ENCODE results near the gene CD200R1L.

CD200R1L gene

DNA sequence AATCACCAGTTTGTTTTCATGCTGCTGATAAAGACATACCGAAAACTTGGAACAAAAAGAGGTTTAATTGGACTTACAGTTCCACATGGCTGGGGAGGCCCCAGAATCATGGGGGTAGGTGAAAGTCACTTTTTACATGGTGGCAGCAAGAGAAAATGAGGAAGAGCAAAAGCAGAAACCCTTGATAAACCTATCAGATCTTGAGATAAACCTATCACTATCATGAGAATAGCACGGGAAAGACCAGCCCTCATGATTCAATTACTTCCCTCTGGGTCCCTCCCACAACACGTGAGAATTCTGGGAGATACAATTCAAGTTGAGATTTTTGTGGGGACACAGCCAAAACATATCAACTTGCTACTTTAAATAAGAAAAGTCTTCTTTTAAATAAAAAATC lies 28.9 kb downstream of the CD200R1L start:
- no peak for DNase-seq

DNA sequence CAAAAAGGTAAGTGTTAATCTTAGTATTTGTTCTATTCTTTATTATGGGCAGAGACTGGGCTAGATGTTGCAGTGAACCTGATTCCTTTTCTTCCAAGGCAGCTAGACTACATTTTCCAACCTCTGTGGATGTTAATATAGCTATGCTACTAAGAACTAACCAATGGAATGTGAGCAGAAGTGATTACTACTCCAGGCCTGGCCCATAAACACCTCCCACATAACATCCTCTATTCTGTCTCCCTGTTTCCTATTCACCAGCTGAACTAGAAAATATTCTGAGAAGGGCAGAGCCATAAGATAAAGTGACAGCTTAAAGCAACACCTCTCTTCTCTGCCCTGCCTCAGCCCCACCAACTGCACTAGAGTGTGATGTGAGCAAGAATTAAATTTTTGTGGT lies 29.4 kb downstream of the CD200R1L start:
- no peak for DNase-seq

DNA sequence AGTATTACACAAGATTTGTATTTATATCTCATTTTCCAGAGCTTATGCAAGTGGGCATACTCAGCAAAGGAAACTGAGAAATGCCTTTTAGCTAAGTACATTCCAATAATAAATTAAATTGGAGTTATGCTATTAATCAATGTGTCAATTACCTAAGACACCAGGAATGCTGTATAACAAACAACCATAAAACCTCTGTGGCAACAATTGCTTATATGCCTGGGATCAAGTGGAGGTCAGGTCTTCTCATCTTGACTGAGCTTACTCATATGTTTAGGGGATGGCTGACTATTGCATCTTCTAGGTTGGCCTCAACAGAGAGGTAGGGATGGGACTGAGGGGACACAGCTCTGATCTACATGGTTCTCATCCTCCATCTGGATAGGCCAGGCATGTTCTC lies 30.7 kb downstream of the CD200R1L start:
- no peak for DNase-seq

DNA sequence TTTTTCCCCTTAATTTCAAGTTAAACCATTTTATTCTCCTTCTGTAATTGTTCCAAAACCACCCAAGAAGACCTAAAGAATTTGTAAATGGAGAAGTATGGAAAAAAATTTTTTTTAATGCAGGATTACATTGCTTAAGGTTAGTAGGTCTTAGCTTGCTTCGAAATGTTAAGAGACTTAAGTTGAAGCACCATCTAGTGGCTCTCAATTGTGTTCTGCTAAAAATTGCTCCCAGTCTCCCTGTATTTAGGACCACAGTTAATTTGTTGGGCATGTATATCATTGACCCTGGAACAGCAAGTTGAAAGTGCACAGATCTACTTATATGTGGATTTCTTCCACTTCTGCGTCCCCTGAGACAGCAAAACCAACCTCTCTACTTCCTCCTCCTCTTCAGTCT lies 32.4 kb downstream of the CD200R1L start:
- no peak for DNase-seq

DNA sequence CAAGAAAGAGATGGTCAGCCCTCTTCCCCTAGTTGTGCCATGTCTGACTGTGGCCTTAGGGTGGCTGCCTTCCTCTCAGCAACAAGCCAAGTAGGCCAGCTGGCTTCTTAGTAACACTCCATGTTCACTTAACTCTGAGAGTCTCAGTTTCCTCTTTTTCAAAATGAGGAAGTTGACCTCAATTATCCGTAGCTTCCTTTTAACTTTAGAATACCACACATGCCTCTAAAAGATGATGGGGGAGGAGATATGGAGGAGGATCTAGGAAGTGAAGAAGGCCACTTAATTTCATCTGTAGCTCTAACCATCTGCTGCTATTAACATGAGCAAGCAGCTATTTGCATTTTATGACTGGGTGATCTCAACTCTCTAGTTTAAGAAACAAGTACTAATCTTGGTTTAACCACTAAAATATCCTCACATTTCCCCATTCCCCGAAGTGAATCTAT lies 32.9 kb downstream of the CD200R1L start:
- no peak for DNase-seq

DNA sequence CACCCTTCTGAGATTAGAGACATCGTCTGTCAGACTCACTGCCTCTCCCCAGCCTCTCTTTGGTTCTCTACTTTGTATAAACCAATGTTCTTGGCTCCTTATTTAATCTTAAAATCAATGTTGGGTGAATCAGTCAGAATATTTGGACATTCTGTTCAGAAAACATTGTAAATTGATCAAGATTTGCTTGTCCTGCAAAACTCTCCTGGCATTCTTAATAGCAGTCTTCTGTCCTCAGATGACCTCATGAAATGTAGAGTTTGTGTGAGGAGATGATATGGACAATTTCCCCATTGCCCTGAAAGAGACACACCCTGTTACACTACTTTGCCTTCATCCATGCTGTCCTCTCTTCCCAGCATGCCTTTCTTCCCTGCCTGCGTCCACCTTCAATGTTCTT lies 33.6 kb downstream of the CD200R1L start:
- DNase-seq: no peak

DNA sequence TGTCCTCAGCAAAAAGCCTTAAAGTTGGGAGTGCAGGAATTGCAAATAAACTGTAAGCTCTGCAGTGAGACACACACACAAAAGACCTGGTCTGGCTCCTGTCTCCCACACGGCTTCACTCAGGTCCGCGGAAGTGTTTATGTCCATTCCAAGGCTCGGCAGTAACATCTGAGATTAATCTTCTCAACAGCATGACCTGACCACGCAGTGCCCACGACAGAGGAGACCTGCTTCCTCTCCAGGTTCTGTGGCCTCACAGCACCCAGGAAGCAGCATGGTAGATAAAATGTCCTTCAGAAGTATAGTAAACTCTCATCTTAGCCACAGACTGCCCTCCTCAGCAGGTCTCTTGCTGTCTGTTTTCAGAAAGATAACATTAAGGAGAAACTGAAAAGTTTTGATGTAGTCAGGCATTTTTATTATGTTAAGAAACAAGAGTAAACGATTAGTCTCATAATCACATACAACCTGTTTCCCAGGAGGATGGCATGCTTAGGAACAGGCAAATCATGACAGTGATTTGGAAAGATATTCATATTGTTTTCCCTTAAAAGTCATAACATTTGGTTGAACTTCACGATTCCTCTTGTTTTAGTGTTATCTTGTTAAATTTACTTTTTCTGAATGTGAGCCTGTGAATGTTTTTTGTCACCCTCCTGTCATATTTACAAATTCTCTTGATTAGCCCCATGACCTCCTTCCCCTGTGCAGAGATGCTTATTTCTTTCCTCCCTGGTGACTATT lies 34.6 kb downstream of the CD200R1L start:
- no peak for DNase-seq

DNA sequence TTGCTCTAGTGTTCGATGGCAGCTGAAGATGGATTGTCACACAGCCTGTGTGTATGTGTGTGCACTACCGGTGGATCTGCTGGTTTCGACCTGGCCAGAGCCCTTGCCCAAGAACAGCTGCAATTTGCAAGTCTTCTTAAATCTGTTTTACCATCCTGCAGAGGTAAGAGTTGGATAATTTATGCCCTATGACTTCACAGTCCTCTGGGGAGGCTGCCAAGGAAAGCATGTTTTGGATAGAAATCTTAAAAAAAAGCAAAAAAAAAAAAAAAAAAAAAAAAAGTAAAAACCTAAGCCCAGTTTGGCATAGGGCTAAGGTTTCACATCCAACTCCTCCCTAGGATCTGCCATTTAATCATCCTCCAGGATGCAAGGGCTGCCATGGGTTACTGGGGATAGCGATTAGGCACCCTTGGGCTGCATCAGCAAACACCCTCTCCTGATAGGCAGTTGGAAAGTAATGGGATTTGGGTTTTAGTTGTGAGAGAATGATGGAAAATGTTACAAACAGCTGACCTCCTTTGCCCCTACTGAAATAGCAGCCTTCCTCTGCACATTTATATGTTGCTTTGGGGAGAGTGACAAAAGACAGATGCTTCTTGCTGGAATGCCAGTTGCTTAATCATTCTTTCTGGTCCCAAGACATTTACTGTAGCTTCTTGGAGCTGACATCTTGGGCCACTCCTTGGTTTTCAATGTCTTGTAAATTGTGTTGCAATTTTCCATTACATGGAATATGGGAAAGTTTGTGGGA lies 35.4 kb downstream of the CD200R1L start:
- no peak for DNase-seq

DNA sequence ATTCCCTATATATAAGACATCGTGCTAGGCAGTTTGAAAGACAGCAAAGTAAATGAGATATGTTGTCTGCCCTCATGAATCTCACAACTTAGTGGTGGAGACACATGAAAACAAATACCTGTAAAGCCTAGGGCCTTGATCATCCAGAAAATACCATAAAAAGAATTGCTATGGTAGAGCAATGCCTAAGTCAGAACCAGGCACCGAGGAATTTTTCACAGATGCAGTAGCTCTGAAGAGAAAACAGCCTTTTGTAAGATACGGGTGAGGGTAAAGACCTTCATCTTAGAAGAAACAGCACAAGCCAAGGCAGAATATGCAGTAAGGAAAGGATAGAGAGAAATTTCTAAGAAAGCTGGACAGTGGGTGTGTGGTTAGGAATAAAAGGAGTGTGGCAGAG lies 36.1 kb downstream of the CD200R1L start:
- DNase-seq: no peak

DNA sequence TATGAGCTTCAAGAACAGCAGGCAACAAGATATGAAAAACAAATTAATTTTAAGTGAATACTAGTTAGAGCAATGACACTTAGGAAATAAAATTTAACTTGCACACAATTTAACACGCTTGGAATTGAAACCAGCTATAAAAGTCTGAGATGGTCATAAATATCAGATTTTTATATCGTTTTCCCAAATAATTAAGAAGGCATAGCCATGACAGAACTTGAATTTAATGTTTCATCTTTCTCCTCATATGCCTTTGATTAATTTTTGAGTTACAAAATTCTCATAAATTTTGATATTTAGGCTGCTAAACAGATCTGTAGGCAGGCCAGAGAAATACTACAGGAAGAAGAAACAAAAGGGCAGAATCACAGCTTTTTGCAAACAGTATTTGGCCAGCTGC lies 38.5 kb downstream of the CD200R1L start:
- no peak for DNase-seq

DNA sequence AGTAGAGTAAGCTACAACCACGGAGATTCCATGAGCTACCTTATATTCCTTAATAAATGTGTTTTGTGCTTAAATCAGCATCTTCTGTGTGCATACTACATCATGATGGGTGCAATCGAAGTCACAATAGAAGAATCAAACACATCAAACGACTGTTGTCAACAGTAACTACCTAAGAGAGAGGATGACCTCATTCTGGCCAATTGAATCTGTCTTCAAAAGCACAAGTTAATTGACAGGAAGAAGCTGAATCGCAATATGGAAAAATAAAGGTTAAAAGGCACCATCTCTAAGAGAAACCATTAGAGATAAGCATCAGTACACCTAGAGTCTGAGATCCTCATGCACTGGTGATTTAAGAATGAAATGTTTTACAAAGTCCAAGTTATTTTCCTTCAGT lies 39.0 kb downstream of the CD200R1L start:
- DNase-seq: no peak

DNA sequence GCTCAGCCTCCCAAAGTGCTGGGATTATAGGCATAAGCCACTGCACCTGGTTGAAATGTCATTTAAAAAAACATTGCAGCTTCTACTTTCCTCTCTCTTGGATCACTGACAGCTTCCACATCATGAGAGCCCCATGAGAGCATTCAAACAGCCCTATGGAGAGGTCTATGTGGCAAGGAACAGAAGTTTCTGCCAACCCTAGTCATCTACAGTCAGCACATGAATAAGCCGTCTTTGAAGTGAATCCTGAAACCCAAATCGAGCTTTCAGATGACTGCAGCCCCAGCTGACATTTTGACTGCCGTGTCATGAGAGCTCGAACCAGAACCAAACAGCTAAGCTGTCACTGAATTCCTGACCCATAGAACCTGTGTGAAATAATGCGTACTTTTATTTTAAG lies 39.8 kb downstream of the CD200R1L start:
- DNase-seq: no peak

DNA sequence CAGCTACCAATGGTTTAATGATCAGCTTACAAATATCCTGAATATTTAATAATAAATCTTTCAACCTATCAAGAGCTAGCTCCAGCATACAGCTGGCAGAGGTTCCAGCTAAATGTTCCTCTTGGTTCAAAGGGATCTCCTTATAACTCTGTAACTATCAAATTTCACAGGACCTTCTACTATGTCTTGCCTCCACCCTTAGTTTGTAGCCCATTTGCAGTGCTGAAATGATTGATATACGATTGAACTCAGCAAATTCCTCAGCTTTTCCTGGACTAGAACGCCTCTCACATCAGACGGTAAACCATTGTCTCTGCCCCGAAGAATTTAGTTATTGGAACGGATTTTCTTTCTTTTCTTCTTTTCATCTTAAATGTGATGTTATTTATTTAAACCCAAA lies 41.5 kb downstream of the CD200R1L start:
- no peak for DNase-seq

DNA sequence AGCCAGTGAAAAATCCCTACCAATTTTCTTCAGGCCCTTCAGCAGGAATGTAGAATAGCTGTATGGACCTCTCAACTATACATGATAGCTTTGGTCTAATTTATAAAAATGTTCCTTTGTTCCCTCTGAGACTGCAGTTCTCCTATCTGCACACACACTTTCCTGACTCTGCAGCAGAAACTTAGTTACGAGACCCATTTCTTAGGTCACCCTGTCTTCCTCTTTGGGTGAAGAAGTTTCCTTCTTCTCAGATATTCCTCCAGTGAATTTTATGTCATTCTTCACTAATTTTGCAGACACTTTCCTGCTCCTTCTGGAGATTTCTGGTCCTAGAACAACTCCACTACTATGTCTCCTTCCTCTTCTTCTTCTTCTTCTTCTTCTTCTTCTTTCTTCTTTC lies 42.6 kb downstream of the CD200R1L start:
- DNase-seq: no peak

DNA sequence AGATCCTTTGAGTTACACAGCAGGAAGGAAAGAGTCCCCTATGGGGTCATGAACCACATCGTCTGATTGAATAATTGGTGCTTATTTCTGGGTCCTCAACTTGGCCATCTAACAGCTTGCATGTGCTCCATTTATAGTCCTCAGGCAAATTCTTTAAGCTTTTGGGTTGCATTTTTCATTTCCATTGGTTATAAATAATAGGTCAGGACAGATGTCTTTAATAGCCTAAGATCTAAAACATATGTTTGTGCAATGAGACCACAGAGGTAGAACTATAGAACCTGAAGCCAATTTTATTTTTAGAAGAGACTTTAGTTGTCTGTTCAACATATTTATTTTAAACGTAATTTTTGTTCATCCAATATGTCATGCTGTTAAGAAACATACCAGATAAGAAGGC lies 43.2 kb downstream of the CD200R1L start:
- DNase-seq: no peak

DNA sequence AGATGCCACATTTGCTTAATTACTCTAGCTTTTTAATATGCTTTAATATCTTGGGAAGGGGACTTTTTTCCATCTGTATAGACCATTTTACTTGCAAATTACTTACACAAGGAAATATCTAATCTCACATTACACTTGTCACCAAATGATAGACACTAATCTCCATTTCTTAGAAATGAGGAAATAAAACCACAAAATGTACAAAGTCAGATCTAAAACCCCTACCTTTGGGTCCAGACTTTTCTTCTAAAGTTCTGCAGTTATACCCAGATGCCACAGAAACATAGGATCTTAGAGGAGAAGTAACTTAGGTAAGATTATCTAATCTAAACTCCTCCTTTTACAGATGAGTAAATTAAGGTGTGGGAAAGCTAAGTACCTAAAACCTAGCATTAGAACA lies 44.3 kb downstream of the CD200R1L start:
- DNase-seq: no peak

DNA sequence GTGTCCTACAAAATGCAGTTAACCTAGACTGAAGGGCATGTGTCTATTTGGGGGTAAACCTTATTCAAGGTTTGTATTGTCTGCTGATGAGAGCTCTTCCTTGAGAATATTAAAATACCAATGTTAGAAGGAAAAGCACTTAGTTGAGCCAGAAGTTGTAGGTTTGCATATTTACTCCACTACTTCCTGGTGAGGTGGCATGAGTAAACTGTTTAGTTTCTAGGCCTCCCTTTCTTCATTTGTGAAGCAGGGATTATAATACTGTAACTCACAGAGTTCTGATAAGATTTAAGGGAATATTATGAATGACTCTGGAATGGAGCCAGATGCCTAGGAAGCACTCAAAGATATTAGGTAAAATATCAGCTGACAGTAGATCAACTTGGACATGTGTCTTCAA lies 46.7 kb downstream of the CD200R1L start:
- DNase-seq: no peak

DNA sequence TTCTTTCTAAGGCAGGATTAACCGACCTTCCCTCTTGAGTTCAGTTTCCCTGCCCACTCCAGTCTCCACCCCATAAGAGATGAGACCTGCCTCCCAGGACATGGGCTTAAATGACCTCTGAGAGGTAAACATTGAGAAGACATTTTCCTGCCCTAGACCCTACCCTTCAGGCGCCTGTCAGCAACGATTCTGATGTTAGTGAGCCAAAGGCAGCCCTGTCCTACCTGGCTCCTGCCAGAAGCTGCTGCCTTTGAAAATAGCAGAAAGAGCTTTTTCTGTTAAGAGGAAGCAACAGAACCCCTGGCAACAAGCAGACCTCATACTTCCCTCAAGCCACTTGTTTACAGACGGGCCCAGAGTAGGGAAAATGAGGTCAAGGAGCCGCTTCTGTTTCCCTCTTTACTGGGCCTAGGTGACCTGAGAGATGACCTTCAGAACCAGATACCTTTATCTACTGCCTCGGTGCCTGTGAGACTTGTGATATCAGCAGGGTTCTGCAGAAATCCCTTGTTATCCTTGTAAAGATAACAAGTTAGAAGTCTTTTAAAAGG lies 52.0 kb downstream of the CD200R1L start:
- no peak for DNase-seq

DNA sequence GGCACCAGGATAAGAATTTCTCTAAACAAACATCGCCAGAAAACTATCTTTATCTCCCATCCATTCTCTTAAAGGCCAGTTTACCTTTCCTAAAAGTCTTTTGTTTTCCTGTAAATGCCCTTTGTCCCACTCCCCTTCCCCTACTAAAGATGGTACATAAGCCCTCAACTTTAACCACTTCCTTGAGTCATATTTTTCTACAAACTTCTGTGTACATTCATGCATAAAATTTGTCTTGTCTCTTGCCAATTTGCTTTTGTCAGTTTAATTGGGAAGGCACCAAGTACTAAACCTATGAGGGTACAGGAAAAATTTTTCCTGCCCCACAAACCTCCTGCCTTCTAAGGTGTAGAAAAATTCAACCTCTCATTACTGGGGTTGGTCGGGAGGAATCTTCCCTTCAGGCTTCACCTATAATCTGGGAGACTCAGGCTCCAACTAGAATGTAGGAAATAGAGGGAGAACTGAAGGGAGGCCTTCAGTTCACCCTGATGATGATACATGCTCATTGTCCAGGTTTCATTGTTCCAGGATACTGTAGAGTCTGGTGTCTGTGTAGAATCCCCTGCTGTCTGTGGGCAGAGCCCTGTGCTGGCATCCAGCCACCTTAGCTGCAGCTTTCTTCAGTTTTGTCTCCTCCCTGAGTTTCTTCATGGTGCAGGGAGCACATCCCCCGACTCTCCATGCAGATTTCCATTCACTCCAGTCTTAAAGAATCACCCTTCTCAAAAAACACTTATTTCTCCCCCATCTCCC lies 53.2 kb downstream of the CD200R1L start:
- DNase-seq: no peak

DNA sequence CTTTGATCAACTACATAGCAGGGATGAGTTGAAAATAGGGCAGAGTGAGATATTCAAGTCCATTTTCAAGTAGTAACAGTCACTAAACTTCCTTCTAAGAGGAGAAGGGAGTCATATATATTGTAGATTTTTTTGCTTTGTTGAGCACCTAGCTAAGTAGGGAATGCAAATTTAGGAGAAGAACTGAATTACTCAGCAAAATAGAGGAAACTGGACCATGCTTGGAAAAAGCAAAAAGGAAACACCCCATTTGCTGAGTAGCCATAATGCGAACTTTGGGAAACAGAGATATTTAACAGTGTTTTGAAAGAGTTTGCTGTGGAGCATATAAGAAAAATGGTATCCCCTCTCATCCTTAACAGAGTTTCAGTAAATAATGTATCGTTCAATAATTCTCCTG lies 54.9 kb downstream of the CD200R1L start:
- DNase-seq: no peak

DNA sequence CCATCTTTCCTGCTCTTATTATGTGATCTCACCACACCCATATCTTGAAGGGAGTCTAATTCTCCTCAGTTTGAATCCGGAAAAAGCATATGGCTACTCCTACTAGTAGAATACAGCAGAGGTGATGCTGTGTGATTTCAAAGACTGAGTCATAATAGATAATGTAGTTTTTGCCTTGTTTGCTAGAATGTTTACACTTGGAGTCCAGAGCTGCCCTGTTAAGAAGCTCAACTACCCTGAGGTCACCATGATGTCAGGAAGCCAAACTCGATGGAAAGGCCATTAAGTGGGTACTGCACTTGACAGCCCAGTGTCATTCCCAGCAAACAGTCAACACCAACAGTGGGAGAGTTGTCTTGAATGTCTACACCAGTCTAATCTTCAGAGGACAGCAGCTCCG lies 56.9 kb downstream of the CD200R1L start:
- no peak for DNase-seq

DNA sequence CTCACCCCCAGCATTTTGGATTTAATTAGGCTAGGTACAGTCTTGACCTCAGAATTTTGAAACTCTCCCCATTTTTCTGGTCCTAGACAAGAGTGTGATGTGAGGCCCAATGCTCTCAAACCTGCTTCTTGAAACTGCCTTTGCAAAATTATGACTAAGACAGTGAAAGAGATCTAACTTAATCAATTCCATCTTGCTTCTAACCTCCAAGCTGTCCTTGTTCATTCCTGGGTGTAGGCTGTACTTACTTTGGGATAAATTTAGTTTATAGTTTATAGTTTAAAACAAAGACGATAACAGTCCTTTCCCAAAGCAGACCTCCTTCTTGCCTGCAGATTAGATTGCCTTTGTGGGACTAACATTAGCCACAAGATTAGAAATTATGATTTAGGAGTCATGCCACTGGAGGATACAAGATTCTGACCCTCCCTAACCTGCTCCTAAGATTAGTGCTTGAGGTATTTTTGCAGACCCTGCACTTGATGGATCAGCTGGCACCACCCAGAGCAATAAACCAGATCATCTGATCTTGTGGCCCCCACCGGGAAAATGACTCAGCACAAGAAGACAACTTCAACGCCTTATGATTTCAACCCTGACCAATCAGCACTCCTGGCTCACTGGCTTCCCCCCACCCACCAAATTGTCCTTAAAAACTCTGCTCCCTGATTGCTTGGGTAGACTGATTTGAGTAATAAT lies 59.6 kb downstream of the CD200R1L start:
- no peak for DNase-seq
